Astrocyte (in vitro differentiated cells and primary cell): ENCODE measurements around the gene AP4B1.

Experiments used
- EZH2 ChIP-seq: IDR thresholded peaks from 2 replicates; pipeline ENCODE4 v1.6.1; 2012; ENCODE audit warnings: mild to moderate bottlenecking, low read length, inconsistent platforms; ENCODE audit not compliant: insufficient read depth
- TF ChIP-seq, protein P1 (sequence below): IDR thresholded peaks from 2 replicates; pipeline ENCODE4 v1.5.1; 2011; ENCODE audit warnings: low read depth, mild to moderate bottlenecking, inconsistent platforms, low read length, moderate library complexity; ENCODE audit not compliant: insufficient read depth

DNA sequence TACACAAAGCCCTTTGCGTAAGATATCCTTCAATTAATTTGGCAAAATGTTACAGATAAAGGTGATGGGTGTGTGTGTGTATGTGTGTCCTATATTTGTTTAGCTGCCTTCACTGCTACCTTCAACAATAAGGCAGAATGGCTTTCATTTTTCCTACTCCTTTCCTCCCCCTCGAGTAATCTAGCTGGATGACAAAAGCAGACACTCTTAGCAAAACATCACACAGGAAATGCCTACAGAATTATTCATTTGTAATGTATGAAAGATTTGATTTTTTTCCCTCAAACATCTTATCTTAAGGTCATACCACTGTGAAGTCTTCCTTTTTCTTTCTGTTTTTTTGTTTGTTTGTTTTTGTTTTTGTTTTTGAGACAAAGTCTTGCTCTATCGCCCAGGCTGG is 43.7 kb downstream of the AP4B1 start:
- no peak for TF ChIP-seq EZH2
- TF ChIP-seq, protein P1, sequence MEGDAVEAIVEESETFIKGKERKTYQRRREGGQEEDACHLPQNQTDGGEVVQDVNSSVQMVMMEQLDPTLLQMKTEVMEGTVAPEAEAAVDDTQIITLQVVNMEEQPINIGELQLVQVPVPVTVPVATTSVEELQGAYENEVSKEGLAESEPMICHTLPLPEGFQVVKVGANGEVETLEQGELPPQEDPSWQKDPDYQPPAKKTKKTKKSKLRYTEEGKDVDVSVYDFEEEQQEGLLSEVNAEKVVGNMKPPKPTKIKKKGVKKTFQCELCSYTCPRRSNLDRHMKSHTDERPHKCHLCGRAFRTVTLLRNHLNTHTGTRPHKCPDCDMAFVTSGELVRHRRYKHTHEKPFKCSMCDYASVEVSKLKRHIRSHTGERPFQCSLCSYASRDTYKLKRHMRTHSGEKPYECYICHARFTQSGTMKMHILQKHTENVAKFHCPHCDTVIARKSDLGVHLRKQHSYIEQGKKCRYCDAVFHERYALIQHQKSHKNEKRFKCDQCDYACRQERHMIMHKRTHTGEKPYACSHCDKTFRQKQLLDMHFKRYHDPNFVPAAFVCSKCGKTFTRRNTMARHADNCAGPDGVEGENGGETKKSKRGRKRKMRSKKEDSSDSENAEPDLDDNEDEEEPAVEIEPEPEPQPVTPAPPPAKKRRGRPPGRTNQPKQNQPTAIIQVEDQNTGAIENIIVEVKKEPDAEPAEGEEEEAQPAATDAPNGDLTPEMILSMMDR: no peak
